HL-60/S4 treated with retinoic acid at 250 ng/mL for 4 days and 3 days (cell line): ENCODE measurements around the gene LHFPL5.

Experiments used
- in situ Hi-C: fragments of 300-500 bp; cut with MboI; formaldehyde crosslinking; loops from 2 replicates; pipeline ENCODE4 v1.7.0; 2022; ENCODE audit warnings: low sequenced_read_pairs

The LHFPL5 gene

DNA sequence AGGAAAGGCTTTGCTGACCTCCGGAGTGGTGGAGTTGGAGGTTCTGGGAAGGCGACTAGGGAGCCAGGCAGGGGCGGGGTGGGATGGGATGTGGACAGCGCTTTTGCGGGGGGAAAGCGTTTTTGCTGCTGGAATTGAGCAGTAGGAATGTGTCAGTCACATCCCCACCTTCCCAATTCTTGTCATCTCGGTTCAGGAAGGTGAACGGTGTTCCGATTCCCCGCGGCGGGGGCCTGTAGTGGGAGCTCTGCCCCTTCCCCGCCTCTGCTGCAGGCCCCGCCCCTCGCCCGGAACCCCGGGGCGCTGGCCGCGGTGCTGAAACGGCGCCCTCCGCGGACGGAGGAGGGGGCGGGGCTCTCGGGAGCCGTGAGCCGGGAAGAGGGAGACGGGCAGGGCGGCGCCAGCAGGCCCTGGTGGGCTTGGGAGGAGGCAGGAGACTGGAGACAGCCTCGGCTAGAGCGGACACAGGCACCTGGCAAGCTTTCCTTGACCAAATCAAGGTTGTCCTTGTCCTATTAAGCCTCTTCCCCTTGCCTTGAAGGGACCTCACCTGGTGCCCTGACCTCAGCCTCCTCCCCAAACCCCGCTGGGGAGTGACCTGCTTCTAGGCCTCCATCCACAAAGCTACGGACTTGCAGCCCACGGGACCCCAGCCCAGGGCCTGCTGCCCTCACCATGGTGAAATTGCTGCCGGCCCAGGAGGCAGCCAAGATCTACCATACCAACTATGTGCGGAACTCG is at the start of gene LHFPL5:
Gene LHFPL5, plus strand, starts transcription at position 357 of the 741 bp plus-strand sequence. Its CDS starts 319 bp downstream, at position 676.
- in situ Hi-C loops = no loop called here

GRCh38 chr6:35757456-35758123 is 47.6 kb upstream of the LHFPL5 start:
- in situ Hi-C loops = no loop called here

DNA sequence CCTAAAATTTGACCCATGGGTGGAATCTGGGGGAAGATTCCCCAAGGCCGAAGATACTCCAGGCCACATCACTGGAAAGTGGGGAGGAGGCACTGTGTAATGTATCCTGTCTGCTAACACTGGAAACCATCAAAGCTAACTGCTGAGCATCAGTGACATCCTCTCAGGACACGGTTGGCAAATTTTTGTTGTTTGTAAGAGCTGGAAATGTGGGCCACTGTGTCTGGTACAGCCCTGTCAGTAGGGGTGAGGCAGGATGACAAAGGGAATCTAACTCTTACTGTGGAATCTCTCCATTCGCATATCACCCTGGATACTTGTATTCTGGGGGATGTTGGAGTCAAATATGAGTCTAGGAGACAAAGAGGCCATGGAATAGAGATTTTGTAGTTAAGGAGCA is 45.7 kb upstream of the LHFPL5 start:
- in situ Hi-C loops = no loop called here

GRCh38 chr6:35765739-35766138 is 39.4 kb upstream of the LHFPL5 start:
- in situ Hi-C loops = no loop called here

DNA sequence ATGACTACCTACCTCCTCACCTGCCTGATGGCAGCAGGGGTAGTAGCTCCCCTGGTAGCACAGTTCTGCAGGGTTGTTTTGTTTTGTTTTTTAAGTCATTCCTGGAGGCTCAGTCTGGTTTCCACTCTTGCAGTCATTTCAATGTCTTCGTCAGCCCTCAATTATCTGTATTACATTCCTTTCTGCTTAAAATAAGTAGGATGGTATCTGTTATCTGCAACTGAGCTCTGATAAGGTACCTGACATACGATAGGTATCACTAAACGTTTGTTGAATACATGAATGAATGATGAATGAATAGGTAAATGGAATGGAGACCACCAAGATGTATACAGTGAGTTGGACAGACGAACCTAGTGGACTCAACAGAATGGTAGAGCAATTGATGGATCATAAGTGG is 35.9 kb upstream of the LHFPL5 start:
- in situ Hi-C loops = no loop called here

- in situ Hi-C loops = no loop called here
These were observed 33.9 kb upstream of the LHFPL5 start for GRCh38 chr6:35771343-35771627.

- in situ Hi-C loops = no loop called here
These were observed 30.9 kb upstream of the LHFPL5 start for GRCh38 chr6:35774116-35774794.

- in situ Hi-C loops = no loop called here
These were observed 30.1 kb upstream of the LHFPL5 start for GRCh38 chr6:35775031-35775430.

GRCh38 chr6:35776364-35777215 is 28.6 kb upstream of the LHFPL5 start, which contains the start of gene CLPSL2:
Gene CLPSL2 (plus strand): TSS chr6:35776598. CDS start chr6:35776619, 21 bp downstream.
- in situ Hi-C loops = no loop called here

GRCh38 chr6:35777356-35778102 is 27.6 kb upstream of the LHFPL5 start:
- in situ Hi-C loops = no loop called here

- in situ Hi-C loops = no loop called here
These were observed 26.7 kb upstream of the LHFPL5 start for GRCh38 chr6:35778437-35778836.

DNA sequence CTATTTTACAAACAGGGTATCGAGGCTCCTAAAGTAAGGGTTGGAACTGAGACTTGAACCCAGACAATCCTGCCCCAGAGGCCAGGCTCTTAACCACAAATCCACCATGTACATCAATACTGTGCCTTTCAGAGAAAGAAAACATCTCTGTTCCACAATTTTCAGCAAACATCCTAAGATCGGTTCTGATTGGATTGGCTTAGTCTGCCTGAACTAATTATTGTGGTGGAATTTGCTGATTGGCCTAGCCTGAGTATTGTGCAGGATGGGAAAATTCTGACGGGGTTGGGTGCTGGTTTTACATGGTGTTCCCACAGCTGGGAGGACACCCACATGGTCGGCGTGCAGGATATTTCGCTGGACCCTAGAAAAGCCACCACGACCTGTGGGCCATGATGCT is 24.4 kb upstream of the LHFPL5 start, which contains the start of gene CLPSL1:
Gene CLPSL1, plus strand, starts transcription at position 301 of the 400 bp plus-strand sequence. Its CDS starts 92 bp downstream, at position 393.
- in situ Hi-C loops = no loop called here

GRCh38 chr6:35781290-35781689 is 23.9 kb upstream of the LHFPL5 start:
- in situ Hi-C loops = no loop called here

GRCh38 chr6:35782424-35782823 is 22.7 kb upstream of the LHFPL5 start:
- in situ Hi-C loops = no loop called here

DNA sequence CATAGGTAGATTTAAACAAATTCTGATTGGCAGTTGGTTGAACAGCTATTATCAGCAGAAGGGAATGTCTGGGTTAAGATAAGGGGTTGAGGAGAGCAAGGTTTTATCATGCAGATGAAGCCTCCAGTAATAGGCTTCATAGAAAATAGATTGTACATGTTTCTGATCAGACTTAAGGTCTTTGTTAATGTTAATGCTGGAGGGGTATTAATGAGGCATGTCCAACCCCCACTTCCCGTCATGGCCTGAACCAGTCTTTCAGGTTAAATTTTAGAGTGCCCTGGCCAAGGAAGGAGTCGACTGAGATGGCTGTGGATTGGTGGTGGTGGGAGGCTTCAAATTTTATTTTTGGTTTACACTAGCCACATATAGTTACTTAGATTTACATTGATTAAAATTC is 21.0 kb upstream of the LHFPL5 start:
- in situ Hi-C loops = no loop called here

GRCh38 chr6:35786272-35786671 is 18.9 kb upstream of the LHFPL5 start:
- in situ Hi-C loops = no loop called here

DNA sequence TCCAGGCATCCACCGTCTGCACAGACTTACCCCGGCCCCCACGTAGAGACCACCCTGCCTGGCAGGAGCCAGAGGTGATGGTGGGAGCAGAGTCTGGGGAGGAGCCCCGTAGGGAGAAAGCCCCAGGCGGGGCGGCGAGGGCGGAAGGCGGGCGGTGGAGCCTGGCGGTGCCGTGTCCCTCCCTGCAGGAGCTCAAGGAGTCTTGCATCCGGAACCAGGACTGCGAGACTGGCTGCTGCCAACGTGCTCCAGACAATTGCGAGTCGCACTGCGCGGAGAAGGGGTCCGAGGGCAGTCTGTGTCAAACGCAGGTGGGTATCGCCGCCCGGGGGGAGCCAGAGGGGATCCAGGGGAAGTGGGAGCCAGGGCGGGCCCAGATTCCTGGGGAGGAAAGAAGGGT is 18.3 kb upstream of the LHFPL5 start:
- in situ Hi-C loops = no loop called here

- in situ Hi-C loops = no loop called here
These were observed 17.6 kb upstream of the LHFPL5 start for GRCh38 chr6:35787266-35788218.

DNA sequence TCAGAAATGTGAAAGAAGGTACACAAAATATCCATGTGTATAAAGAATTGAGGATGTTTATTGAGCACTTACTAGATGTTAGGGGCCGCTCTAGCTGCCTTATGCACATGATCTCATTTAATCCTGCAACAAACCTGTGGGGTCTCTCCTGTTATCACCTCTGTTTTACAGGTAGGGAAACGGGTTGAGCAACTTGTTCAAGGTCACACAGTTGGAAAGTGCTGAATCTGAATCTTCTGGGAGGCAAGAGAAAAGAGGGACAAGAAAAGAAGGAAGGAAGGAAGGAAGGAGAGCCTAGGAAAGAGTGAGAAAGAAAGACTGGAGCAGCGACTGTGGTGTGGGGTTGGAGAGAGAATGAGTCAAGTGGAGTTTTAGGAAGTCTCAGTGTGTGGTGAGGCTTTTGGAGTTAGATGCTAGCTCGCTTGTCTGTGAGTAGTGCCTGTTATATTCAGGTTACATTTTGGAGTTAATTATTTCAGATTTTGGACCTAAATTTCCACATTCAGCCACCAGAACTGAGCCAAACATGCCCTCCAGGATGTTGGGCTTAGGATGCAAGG is 16.6 kb upstream of the LHFPL5 start:
- in situ Hi-C loops = no loop called here
